Activated CD4-positive, alpha-beta T cell treated with anti-CD3 and anti-CD28 coated beads, Interleukin-2, amount 10 ng/mL, durations not matched to agents 7 days and 5 days (primary cell): ENCODE results near the gene TGFB1. TPM values are rescaled to one million over a fixed set of nuclear protein-coding genes. Genes with fewer than 3 reads are reported as not detected.

ENCODE experiments used
- CTCF ChIA-PET: fragments of 350-600 bp; sonication (Branson Sonifier 250); formaldehyde crosslinking; loops from one replicate; lab custom pipeline; 2021; ENCODE audit warnings: antibody characterized with exemption; lab: Charles Lee
- POLR2A ChIA-PET: fragments of 350-600 bp; sonication (Branson Sonifier 250); formaldehyde crosslinking; loops from one replicate; lab custom pipeline; 2021; ENCODE audit warnings: antibody characterized with exemption; lab: Charles Lee
- DNase-seq: peaks from one replicate; pipeline ENCODE4 v3.0.0-alpha.2; 2020
- H3K27ac Mint-ChIP-seq: one replicate; pipeline ENCODE4 v1.8.0; 2021; ENCODE audit warnings: mild to moderate bottlenecking, moderate library complexity, mixed read lengths
- H3K27me3 Mint-ChIP-seq: one replicate; pipeline ENCODE4 v1.8.0; 2021; ENCODE audit warnings: mixed read lengths
- H3K36me3 Mint-ChIP-seq: one replicate; pipeline ENCODE4 v1.8.0; 2021; ENCODE audit warnings: low read depth, mixed read lengths
- H3K4me1 Mint-ChIP-seq: one replicate; pipeline ENCODE4 v1.8.0; 2021; ENCODE audit warnings: mixed read lengths
- H3K4me3 Mint-ChIP-seq: one replicate; pipeline ENCODE4 v1.8.0; 2021; ENCODE audit warnings: mild to moderate bottlenecking, moderate library complexity, mixed read lengths
- H3K9me3 Mint-ChIP-seq: one replicate; pipeline ENCODE4 v1.8.0; 2021; ENCODE audit warnings: mixed read lengths
- total RNA-seq, 2 experiments: library from RNA; stranded (reverse); gene quantifications; one replicate each; pipeline ENCODE4 v1.2.3, GENCODE V29; 2021

Gene TGFB1
- total RNA-seq, 2 experiments from 2014 or later, result 194 TPM

DNA sequence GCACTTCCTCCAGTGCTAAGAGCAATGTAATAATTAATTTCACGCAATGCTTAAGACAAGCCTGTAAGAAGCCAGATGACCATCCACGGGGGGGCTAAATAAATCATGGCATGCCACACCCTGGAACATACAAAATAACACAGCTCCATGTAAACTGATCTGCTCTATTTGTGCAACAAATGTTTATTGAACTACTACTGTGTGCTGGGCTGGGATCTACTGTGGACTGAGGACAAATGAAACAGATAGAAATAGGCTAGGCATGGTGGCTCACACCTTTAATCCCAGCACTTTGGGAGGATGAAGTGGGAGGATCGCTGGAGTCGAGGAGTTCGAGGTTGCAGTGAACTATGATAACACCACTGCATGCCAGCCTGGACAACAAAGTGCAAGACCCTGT, 21.3 kb downstream of the TGFB1 start:
- H3K27me3 Mint-ChIP-seq, result no peaks in the 10 kb centered on the region
- H3K4me3 Mint-ChIP-seq, result no peak overlapping the region
- ChIA-PET POLR2A (interaction anchor here (0.6 kb wide), 1 partner anchor 61 kb away, joined by 3 read pairs; no protein-coding TSS in a partner anchor), CTCF (interaction anchor here (1.2 kb wide), 1 partner anchor 10 kb away, joined by 3 read pairs; no protein-coding TSS in a partner anchor)
- peaks cover 59% of the 10 kb centered on the region for H3K36me3 Mint-ChIP-seq
- no peaks in the 10 kb centered on the region for H3K9me3 Mint-ChIP-seq
- peaks cover 62% of the 10 kb centered on the region for H3K4me1 Mint-ChIP-seq
- no peak overlapping the region for H3K27ac Mint-ChIP-seq
- DNase-seq, result no peak

DNA sequence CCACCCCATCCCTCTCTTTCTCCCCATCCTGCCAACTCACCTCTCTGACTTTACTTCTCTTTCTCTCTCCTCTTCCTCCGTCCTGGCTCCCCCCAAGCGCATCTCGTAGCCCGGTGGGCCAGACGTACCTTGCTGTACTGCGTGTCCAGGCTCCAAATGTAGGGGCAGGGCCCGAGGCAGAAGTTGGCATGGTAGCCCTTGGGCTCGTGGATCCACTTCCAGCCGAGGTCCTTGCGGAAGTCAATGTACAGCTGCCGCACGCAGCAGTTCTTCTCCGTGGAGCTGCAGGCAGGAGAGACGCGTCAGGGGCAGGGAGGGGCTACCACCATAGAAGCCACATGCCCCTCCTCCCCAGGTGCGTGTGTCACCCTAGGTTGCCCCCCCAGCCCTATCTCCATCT, 21.7 kb downstream of the TGFB1 start:
- H3K4me3 Mint-ChIP-seq, result no peak overlapping the region
- peaks cover 59% of the 10 kb centered on the region for H3K36me3 Mint-ChIP-seq
- H3K4me1 Mint-ChIP-seq, result peaks cover 63% of the 10 kb centered on the region
- no peaks in the 10 kb centered on the region for H3K27me3 Mint-ChIP-seq
- no peaks in the 10 kb centered on the region for H3K9me3 Mint-ChIP-seq
- POLR2A ChIA-PET, result no interaction called here
- no peak overlapping the region for H3K27ac Mint-ChIP-seq
- no peak for DNase-seq
- CTCF ChIA-PET, result interaction anchor here (0.9 to 1.2 kb wide), 2 partner anchors 10 kb away, joined by 3 read pairs; no protein-coding TSS in a partner anchor

DNA sequence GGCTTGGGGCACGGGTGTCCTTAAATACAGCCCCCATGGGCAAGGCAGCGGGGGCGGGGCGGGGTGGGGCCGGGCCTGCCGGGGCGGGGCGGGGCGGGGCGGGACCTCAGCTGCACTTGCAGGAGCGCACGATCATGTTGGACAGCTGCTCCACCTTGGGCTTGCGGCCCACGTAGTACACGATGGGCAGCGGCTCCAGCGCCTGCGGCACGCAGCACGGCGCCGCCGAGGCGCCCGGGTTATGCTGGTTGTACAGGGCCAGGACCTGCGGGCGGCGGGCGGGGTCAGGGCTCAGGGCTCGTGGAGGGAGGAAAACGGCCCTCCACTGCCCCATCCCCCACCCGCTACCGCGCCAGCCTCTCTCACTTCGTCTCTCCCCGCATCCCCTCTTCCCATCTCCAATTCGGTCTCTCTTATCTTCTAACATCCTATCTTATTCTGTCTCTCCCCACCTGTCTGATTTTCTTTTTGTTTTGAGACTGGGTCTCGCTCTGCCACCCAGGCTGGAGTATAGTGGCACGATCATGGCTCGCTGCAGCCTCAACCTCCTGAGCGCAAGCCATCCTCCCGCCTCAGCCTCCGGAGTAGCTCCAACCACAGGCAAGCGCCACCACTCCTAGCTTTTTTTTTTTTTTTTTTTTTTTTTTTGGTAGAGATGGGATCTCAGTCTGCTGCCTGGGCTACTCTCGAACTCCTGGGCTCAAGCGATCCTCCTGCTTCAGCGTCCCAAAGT, 22.6 kb downstream of the TGFB1 start:
- POLR2A ChIA-PET, result no interaction called here
- no peak for DNase-seq
- CTCF ChIA-PET, result interaction anchor here (0.9 kb wide), 1 partner anchor 11 kb away, joined by 3 read pairs; no protein-coding TSS in a partner anchor
- Mint-ChIP-seq H3K9me3 (no peaks in the 10 kb centered on the region), H3K27ac (no peak overlapping the region), H3K4me1 (peaks cover 68% of the 10 kb centered on the region), H3K4me3 (no peak overlapping the region), H3K27me3 (no peaks in the 10 kb centered on the region), H3K36me3 (peaks cover 62% of the 10 kb centered on the region)

DNA sequence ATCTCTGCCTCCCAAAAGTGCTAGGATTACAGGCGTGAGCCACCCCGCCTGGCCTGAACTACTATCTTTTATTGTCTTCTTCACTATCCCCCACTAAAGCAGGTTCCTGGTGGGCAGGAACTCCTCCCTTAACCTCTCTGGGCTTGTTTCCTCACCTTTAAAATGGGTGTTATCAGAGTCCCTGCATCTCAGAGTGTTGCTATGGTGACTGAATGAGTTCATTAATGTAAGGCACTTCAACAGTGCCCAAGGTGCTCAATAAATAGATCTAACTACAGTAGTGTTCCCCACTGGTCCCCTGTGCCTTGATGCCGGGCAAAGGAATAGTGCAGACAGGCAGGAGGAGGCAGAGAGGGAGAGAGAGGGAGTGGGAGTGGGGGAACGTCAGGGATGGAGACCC, 23.2 kb downstream of the TGFB1 start:
- DNase-seq, result no peak
- no peaks in the 10 kb centered on the region for H3K9me3 Mint-ChIP-seq
- CTCF ChIA-PET, result no interaction called here
- H3K36me3 Mint-ChIP-seq, result peaks cover 60% of the 10 kb centered on the region
- peak overlapping the region; percentile 51 for H3K27ac Mint-ChIP-seq
- H3K27me3 Mint-ChIP-seq, result no peaks in the 10 kb centered on the region
- peaks cover 67% of the 10 kb centered on the region for H3K4me1 Mint-ChIP-seq
- no peak overlapping the region for H3K4me3 Mint-ChIP-seq
- POLR2A ChIA-PET, result no interaction called here

DNA sequence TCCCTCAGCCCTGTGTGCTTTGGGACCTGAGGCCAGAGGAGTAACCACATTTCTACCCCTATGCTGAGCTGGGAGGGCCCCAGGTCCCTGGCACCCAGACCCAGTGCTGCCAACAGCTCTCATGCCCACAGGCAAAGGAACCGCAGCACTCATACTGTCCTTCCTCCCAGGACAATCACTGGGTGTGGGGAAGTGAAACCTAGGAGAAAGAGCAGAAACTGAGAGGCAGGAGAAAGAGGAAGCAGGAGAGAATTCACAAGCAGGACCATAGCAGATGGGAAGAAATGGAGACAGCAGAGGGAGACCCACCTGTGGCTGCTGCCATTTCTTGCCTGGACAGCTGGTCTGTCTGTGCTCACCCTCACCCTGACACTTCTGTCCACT, 24.9 kb downstream of the TGFB1 start:
- CTCF ChIA-PET, result interaction anchor here (0.9 to 1.5 kb wide), 3 partner anchors 23 to 125 kb away, joined by 3 to 7 read pairs (median 3); no protein-coding TSS in a partner anchor
- H3K27ac Mint-ChIP-seq, result peak overlapping the region; percentile 93
- H3K4me3 Mint-ChIP-seq, result peak overlapping the region; percentile 72
- no peak for DNase-seq
- peaks cover 69% of the 10 kb centered on the region for H3K4me1 Mint-ChIP-seq
- no peaks in the 10 kb centered on the region for H3K9me3 Mint-ChIP-seq
- H3K36me3 Mint-ChIP-seq, result peaks cover 56% of the 10 kb centered on the region
- POLR2A ChIA-PET, result interaction anchor here (0.7 kb wide), 1 partner anchor 11 kb away, joined by 5 read pairs; no protein-coding TSS in a partner anchor
- H3K27me3 Mint-ChIP-seq, result no peaks in the 10 kb centered on the region

DNA sequence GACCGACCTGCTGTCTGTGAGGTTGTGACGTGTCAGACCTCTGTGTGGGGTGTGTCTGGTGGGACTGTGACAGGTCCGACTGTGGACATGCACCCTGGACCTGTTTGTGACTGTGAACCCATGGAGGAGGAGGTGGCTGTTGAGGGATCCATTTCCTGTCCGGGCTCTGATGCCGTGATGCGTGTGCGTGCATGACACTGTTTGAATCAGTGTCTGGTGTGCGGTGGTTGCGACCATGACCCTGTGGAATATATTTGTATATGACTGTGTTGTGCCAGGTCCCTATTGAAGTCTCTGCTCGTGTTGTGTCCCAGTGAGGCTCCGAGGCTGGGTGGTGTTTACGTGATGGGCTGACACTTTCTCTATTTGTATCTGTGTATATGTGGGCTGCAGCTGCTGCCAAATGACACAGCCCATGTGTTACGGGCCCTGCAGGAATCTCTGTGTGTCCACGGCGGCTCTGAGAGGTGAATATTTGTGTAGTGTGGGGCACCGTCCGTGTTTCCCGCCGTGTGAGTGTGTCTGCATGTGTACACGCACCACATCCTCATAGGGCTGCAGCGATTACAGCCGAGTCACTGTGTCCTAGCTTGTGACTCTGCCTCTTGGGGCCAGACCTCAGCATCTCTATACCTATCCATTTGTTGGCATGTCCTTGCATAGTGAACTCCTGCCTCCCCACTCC, 25.4 kb downstream of the TGFB1 start:
- ChIA-PET POLR2A (interaction anchor here (0.7 kb wide), 1 partner anchor 11 kb away, joined by 5 read pairs; no protein-coding TSS in a partner anchor), CTCF (interaction anchor here (0.9 to 1.5 kb wide), 7 partner anchors 8 to 124 kb away, joined by 3 to 7 read pairs (median 3); no protein-coding TSS in a partner anchor)
- H3K4me3 Mint-ChIP-seq, result peak overlapping the region; percentile 72
- no peaks in the 10 kb centered on the region for H3K9me3 Mint-ChIP-seq
- peaks cover 53% of the 10 kb centered on the region for H3K36me3 Mint-ChIP-seq
- H3K27me3 Mint-ChIP-seq, result no peaks in the 10 kb centered on the region
- DNase-seq, result peak; percentile 58
- H3K27ac Mint-ChIP-seq, result peak overlapping the region; percentile 93
- peaks cover 66% of the 10 kb centered on the region for H3K4me1 Mint-ChIP-seq

DNA sequence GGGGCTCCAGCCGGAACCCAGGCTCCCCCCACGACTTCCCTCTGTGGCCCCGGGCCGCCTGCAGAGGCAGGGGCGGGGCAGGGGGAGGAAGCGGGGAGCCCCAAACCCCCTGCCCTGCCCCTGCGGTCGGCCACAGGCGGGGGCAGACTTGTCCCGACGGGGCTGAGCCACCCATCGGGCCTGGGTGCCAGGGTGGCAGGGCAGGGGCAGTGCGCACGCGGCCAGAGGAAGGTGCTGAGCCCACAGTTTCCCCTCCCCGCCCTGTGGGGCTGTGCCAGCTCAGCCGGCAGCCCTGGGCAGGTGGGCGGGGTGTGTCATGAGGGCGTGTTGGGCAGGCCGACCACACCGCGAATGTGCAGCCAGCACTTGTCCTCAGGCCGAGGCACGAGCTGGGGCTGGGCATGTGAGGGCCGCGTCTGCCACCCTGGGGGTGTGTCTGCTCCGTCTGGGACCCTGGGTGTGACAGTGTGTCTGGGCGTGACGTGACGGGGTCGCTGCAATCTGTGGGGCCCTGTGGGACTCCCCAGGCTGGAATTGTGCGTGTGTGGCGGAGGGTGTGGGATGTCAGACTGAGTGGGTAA, 26.1 kb downstream of the TGFB1 start:
- CTCF ChIA-PET, result interaction anchor here (0.8 to 1.3 kb wide), 8 partner anchors 9 to 243 kb away, joined by 3 to 5 read pairs (median 3); no protein-coding TSS in a partner anchor

DNA sequence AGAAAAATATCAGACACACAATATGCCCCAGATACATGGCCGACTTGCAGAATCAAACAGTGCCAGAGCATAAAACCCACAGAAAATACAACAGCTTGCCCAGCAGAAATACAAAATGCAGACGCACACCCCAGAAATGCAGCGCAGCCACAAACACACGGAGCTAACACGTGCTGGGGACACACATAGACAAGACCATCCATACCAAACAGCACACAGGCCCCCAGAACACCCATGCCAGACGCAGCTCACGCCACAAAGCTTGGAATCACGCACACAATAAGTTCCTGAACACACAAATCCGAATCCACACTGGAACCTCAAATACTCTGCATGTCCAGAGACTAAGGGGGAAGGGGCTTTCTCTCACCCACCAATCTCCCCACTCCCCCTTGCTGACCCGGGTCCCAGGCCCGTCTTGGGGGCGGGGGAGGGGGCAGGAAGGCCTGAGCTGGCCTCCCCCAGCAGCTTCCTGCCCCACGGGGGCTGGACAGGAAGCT, 26.6 kb downstream of the TGFB1 start:
- H3K36me3 Mint-ChIP-seq, result peaks cover 51% of the 10 kb centered on the region
- H3K27me3 Mint-ChIP-seq, result no peaks in the 10 kb centered on the region

More for the DNA sequence above, 26.1 kb downstream of the TGFB1 start:
- peak; percentile 79 for DNase-seq
- POLR2A ChIA-PET, result interaction anchor here (0.7 kb wide), 1 partner anchor 28 kb away, joined by 4 read pairs; no protein-coding TSS in a partner anchor
- no peaks in the 10 kb centered on the region for H3K9me3 Mint-ChIP-seq
- H3K4me1 Mint-ChIP-seq, result peaks cover 69% of the 10 kb centered on the region
- peak overlapping the region; percentile 93 for H3K27ac Mint-ChIP-seq
- H3K27me3 Mint-ChIP-seq, result no peaks in the 10 kb centered on the region
- peaks cover 55% of the 10 kb centered on the region for H3K36me3 Mint-ChIP-seq
- H3K4me3 Mint-ChIP-seq, result peak overlapping the region; percentile 72

DNA sequence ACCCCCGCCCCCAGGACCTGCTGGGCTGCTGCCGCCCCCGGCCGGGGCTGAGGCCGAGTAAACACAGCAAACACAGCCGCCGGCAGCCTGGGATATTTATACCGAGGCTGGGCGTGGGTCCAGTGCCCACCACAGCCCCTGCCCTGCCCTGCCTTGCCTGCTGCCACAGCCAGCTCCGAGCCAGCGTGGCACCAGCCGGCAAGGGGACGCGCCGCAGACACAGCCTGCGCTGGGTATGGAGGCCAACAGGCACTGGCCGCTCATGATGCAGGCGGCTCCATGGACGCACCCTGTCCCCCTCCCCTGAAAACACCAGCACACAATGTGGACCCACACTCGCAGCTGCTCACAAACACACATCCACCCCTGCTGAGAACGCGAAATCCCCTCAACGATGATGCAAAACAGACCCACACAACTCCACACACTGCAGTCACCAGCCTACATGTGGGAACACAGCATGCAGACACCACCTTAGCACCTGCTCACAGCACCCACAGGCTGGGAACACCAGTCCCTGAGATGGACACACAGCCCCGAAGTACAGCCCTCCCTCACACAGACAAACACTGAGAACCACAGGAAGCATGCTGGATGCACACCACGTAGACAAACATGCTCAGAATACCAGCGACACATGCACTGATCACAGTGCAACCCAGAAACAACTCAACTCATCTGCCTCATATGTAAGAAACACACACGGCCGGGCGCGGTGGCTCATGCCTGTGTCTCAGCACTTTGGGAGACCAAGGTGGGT, 27.6 kb downstream of the TGFB1 start:
- ChIA-PET CTCF (interaction anchor here (0.6 to 1.6 kb wide), 3 partner anchors 9 to 894 kb away, joined by 3 to 10 read pairs (median 5); no protein-coding TSS in a partner anchor), POLR2A (interaction anchor here (0.6 kb wide), 1 partner anchor 39 kb away, joined by 3 read pairs; no protein-coding TSS in a partner anchor)
- peaks cover 66% of the 10 kb centered on the region for H3K4me1 Mint-ChIP-seq
- H3K36me3 Mint-ChIP-seq, result peaks cover 49% of the 10 kb centered on the region
- DNase-seq, result no peak
- H3K9me3 Mint-ChIP-seq, result no peaks in the 10 kb centered on the region
- H3K27ac Mint-ChIP-seq, result peak overlapping the region; percentile 89
- peak overlapping the region; percentile 12 for H3K4me3 Mint-ChIP-seq
- H3K27me3 Mint-ChIP-seq, result no peaks in the 10 kb centered on the region

More for the DNA sequence above, 26.6 kb downstream of the TGFB1 start:
- POLR2A ChIA-PET, result interaction anchor here (0.6 to 0.7 kb wide), 2 partner anchors 28 to 38 kb away, joined by 3 to 4 read pairs; no protein-coding TSS in a partner anchor
- peak overlapping the region; percentile 89 for H3K27ac Mint-ChIP-seq
- CTCF ChIA-PET, result interaction anchor here (0.8 to 1.6 kb wide), 9 partner anchors 8 to 244 kb away, joined by 3 to 10 read pairs (median 3); no protein-coding TSS in a partner anchor
- H3K9me3 Mint-ChIP-seq, result no peaks in the 10 kb centered on the region
- H3K4me3 Mint-ChIP-seq, result peak overlapping the region; percentile 58
- H3K4me1 Mint-ChIP-seq, result peaks cover 69% of the 10 kb centered on the region
- DNase-seq, result no peak

DNA sequence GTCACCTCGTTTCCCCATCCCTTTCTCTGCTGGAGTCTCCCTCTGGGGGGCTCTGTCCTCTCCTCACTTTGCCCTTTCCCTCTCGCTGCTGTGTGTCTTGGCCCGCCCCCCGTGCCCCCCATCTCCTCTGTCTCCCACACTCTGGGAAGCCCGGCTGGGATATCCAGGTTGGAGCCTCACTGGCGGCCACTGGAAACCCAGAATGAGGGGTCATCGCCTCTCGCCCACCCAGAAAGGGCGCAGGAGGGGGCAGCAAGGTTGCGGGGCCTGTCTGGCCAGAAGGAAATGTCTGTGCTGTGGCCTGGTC, 28.1 kb downstream of the TGFB1 start:
- Mint-ChIP-seq H3K9me3 (no peaks in the 10 kb centered on the region), H3K27me3 (no peaks in the 10 kb centered on the region), H3K4me1 (peaks cover 65% of the 10 kb centered on the region), H3K4me3 (no peak overlapping the region), H3K27ac (peak overlapping the region; percentile 82), H3K36me3 (peaks cover 47% of the 10 kb centered on the region)
- ChIA-PET CTCF (interaction anchor here (0.6 to 1.7 kb wide), 4 partner anchors 9 to 893 kb away, joined by 3 to 10 read pairs (median 6); no protein-coding TSS in a partner anchor), POLR2A (no interaction called here)
- DNase-seq, result no peak

DNA sequence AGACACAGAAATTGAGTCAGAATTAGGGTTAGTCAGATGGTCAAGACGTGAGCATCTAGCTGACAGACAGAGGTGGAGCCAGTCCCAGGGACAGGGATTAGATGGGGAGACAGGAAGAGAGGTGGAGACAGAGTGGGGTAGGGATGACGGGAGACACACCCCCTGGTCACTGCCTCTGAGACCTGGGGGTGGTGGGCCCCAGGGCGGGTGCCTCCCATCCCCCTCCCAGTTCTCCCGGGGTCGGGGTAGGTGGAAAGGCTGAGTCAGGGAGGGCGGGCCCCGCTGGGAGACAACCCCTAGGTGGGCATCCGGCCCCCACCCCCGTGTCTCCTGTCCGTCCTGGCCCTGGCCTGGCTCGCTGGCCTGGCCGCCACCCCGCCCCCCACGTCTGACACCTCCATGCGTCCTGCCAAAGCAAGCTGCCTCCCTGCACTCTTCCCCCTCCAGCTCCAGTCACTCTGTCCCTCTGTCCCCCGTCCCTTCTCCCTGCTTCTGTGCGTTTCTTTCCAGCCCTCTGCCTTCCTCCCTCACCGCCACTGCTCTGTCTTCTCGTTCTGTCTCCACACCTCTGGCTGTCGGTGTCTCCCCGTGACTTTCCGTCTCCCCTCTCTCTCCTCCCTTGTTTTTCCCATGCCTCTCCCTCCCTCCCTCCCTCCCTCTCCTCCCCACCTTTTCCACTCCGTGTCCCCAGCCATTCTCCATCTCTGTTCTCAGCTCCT, 28.6 kb downstream of the TGFB1 start:
- peak overlapping the region; percentile 82 for H3K27ac Mint-ChIP-seq
- H3K36me3 Mint-ChIP-seq, result peaks cover 45% of the 10 kb centered on the region
- H3K4me3 Mint-ChIP-seq, result peak overlapping the region; percentile 30
- H3K27me3 Mint-ChIP-seq, result no peaks in the 10 kb centered on the region
- ChIA-PET POLR2A (no interaction called here), CTCF (interaction anchor here (0.6 to 1.7 kb wide), 6 partner anchors 10 to 893 kb away, joined by 3 to 10 read pairs (median 4); no protein-coding TSS in a partner anchor)
- DNase-seq, result no peak
- H3K9me3 Mint-ChIP-seq, result no peaks in the 10 kb centered on the region
- H3K4me1 Mint-ChIP-seq, result peaks cover 61% of the 10 kb centered on the region
